CD14-positive monocyte (primary cell): ENCODE results near the gene STARD13. TPM values are rescaled to one million over a fixed set of nuclear protein-coding genes. Genes with fewer than 3 reads are reported as not detected.

Experiments
- DNase-seq, 3 donors: peaks; one replicate each; pipeline ENCODE4 v3.0.0-alpha.2; 2011 to 2022
- H2AFZ ChIP-seq: 2 replicates; pipeline ENCODE4 v1.6.0; 2012; ENCODE audit warnings: mild to moderate bottlenecking, low read depth, low read length, inconsistent platforms; ENCODE audit not compliant: insufficient read depth, poor library complexity, severe bottlenecking
- H3K27ac ChIP-seq, 2 donors: 1 replicate in 1 of 2; 2 replicates in 1 of 2; pipeline ENCODE4 v1.5.1; 2012 to 2013; ENCODE audit warnings: low read length in 2 of 2, control low read depth in 1 of 2, inconsistent platforms in 1 of 2, low read depth in 1 of 2, mild to moderate bottlenecking in 1 of 2
- H3K27me3 ChIP-seq, 2 donors: one replicate each; pipeline versions ENCODE4 v1.6.0 to v1.6.1; 2011 to 2013; ENCODE audit warnings: low read length in 2 of 2; ENCODE audit not compliant: control insufficient read depth in 2 of 2, insufficient read depth in 2 of 2
- H3K36me3 ChIP-seq, 2 donors: replicated peaks in 1 of 2; 1 replicate in 1 of 2; 2 replicates in 1 of 2; pipeline versions ENCODE4 v1.5.1 to v1.6.1; 2012 to 2013; ENCODE audit warnings: low read length in 2 of 2, control low read depth in 1 of 2, inconsistent platforms in 1 of 2, mild to moderate bottlenecking in 1 of 2; ENCODE audit not compliant: insufficient read depth in 2 of 2, control insufficient read depth in 1 of 2
- H3K4me1 ChIP-seq, 2 donors: 1 replicate in 1 of 2; 2 replicates in 1 of 2; pipeline versions ENCODE4 v1.5.1 to v1.6.1; 2012 to 2013; ENCODE audit warnings: low read length in 2 of 2, control low read depth in 1 of 2, inconsistent platforms in 1 of 2, mild to moderate bottlenecking in 1 of 2, moderate library complexity in 1 of 2; ENCODE audit not compliant: insufficient read depth in 2 of 2, control insufficient read depth in 1 of 2
- H3K4me2 ChIP-seq: replicated peaks from 2 replicates; pipeline ENCODE3; 2012; ENCODE audit warnings: low read length, moderate library complexity, mild to moderate bottlenecking; ENCODE audit not compliant: poor library complexity, severe bottlenecking; ENCODE audit errors: extremely low read depth
- H3K4me3 ChIP-seq, 3 experiments: fragments of 200-600 bp in 1 of 3; sonication (generic) in 1 of 3; replicated peaks in 1 of 3; 1 replicate in 2 of 3; 2 replicates in 1 of 3; pipeline ENCODE4 v1.5.1; 2011 to 2013; ENCODE audit warnings: low read length in 3 of 3, mild to moderate bottlenecking in 3 of 3, control low read depth in 2 of 3, low read depth in 2 of 3, inconsistent platforms in 1 of 3, moderate library complexity in 1 of 3
- H3K79me2 ChIP-seq: 2 replicates; pipeline ENCODE4 v1.6.0; 2012; ENCODE audit warnings: mild to moderate bottlenecking, control low read depth, inconsistent platforms, low read length, moderate library complexity; ENCODE audit not compliant: insufficient read depth
- H3K9ac ChIP-seq: 2 replicates; pipeline ENCODE4 v1.6.0; 2017; ENCODE audit warnings: low read length, mild to moderate bottlenecking; ENCODE audit not compliant: insufficient read depth, poor library complexity, severe bottlenecking
- H3K9me3 ChIP-seq, 2 donors: replicated peaks in 1 of 2; 1 replicate in 1 of 2; 2 replicates in 1 of 2; pipeline versions ENCODE4 v1.5.1 to v1.6.1; 2012 to 2013; ENCODE audit warnings: low read length in 2 of 2, control low read depth in 1 of 2; ENCODE audit not compliant: control insufficient read depth in 1 of 2, insufficient read depth in 1 of 2
- H4K20me1 ChIP-seq: 2 replicates; pipeline ENCODE4 v1.6.0; 2012; ENCODE audit warnings: mild to moderate bottlenecking, low read length, control low read depth, moderate library complexity; ENCODE audit not compliant: insufficient read depth
- H3K27ac Mint-ChIP-seq, 7 donors: one replicate each; pipeline ENCODE4 v1.8.0; 2020; ENCODE audit warnings: mild to moderate bottlenecking in 7 of 7, mixed read lengths in 7 of 7, moderate library complexity in 6 of 7, inconsistent platforms in 2 of 7
- H3K27me3 Mint-ChIP-seq, 3 donors: one replicate each; pipeline ENCODE4 v1.8.0; 2021 to 2022; ENCODE audit warnings: low read depth in 3 of 3, mild to moderate bottlenecking in 3 of 3, mixed read lengths in 3 of 3, moderate library complexity in 3 of 3, inconsistent platforms in 1 of 3
- H3K36me3 Mint-ChIP-seq, 2 donors: one replicate each; pipeline ENCODE4 v1.8.0; 2020; ENCODE audit warnings: mixed read lengths in 2 of 2, inconsistent platforms in 1 of 2, mild to moderate bottlenecking in 1 of 2
- H3K4me1 Mint-ChIP-seq: one replicate; pipeline ENCODE4 v1.8.0; 2020; ENCODE audit warnings: mild to moderate bottlenecking, mixed read lengths
- H3K4me3 Mint-ChIP-seq, 2 donors: one replicate each; pipeline ENCODE4 v1.8.0; 2020; ENCODE audit warnings: mild to moderate bottlenecking in 2 of 2, mixed read lengths in 2 of 2, moderate library complexity in 1 of 2
- H3K9me3 Mint-ChIP-seq, 7 donors: one replicate each; pipeline ENCODE4 v1.8.0; 2020 to 2022; ENCODE audit warnings: mixed read lengths in 7 of 7, mild to moderate bottlenecking in 6 of 7, moderate library complexity in 6 of 7, inconsistent platforms in 2 of 7
- WGBS: methylation state at CpG from one replicate; pipeline ENCODE4 v1.1.5; 2013; ENCODE audit warnings: missing lambda C conversion rate; ENCODE audit not compliant: insufficient coverage; 5-methylcytosine and 5-hydroxymethylcytosine counted together
- intact Hi-C, 2 donors: fragments of 100-400 bp; cut with micrococcal nuclease; formaldehyde crosslinking; loops; one replicate each; pipeline versions ENCODE4 v1.15.0 to v1.15.1; 2023
- polyA plus RNA-seq, 3 donors: library from polyadenylated mRNA; depleted of rRNA in 1 of 3; unstranded in 2 of 3; stranded (reverse) in 1 of 3; fragments of 300-500 nt in 2 of 3; fragments of >200 nt in 1 of 3; fragmentation: Illumina TruSeq in 2 of 3; gene quantifications; 1 replicate in 2 of 3; 2 replicates in 1 of 3; pipeline ENCODE4 v1.2.3, GENCODE V29; 2012 to 2021
- TF ChIP-seq, protein P1 (sequence below): fragments of 200-600 bp; IDR thresholded peaks from one replicate; pipeline ENCODE4 v1.8.0; 2022; ENCODE audit warnings: antibody characterized with exemption, mild to moderate bottlenecking

STARD13 gene
- polyA plus RNA-seq, 3 donors: 0.37 to 0.69 (median 0.60) TPM

DNA sequence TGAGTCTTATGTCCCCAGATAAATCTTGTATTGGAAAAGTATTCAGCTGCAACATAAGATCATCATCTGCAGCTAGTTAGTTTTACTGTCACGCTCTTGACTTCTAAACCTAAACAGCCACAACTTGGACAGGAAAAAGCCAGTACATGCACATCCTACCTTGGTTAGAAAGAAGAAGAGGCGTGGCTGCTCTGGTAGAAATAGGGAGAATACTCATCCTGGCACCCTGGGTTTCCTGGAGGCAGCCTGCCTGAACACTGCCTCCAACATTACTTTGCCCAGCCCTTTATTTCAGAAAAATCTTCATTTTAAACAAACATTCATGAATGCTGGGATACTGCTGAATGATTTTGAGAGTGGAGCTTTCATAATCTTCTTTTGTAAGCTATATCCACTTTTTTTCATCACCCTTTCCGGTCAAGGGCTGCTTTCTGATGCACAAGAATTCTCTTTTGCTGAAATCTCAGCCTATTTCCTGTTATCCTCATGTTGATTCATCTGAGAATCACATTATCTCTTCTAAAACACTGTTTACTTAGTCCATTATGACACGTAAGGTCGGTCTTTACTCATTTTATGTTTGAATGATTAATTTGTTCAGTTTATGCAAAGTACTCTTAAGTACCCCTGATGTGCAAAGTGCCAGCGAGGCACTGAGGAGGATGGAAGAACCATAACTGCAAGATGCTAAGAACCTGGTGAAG lies 55.2 kb downstream of the STARD13 start:
- H3K27ac ChIP-seq: no peak overlapping the region
- no peak overlapping the region for H3K9ac ChIP-seq
- peaks cover 6 to 16% (median 12%) of the 10 kb centered on the region in 7 donors for H3K9me3 Mint-ChIP-seq
- no peak overlapping the region for H3K27ac Mint-ChIP-seq
- H3K4me2 ChIP-seq: no peak overlapping the region
- intact Hi-C loops: no loop called here
- no peaks in the 10 kb centered on the region for H3K79me2 ChIP-seq
- H2AFZ ChIP-seq: no peak overlapping the region
- H3K36me3 ChIP-seq: no peaks in the 10 kb centered on the region
- no peak overlapping the region for H3K4me3 ChIP-seq
- TF ChIP-seq, protein P1, sequence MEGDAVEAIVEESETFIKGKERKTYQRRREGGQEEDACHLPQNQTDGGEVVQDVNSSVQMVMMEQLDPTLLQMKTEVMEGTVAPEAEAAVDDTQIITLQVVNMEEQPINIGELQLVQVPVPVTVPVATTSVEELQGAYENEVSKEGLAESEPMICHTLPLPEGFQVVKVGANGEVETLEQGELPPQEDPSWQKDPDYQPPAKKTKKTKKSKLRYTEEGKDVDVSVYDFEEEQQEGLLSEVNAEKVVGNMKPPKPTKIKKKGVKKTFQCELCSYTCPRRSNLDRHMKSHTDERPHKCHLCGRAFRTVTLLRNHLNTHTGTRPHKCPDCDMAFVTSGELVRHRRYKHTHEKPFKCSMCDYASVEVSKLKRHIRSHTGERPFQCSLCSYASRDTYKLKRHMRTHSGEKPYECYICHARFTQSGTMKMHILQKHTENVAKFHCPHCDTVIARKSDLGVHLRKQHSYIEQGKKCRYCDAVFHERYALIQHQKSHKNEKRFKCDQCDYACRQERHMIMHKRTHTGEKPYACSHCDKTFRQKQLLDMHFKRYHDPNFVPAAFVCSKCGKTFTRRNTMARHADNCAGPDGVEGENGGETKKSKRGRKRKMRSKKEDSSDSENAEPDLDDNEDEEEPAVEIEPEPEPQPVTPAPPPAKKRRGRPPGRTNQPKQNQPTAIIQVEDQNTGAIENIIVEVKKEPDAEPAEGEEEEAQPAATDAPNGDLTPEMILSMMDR: no peak
- WGBS: 82% methylated on average over 1 of the region's 6 CpGs
- peaks cover 0 to 4% (median 0%) of the 10 kb centered on the region in 3 donors for H3K27me3 Mint-ChIP-seq
- H3K4me1 Mint-ChIP-seq: peaks cover 12% of the 10 kb centered on the region
- H3K4me3 Mint-ChIP-seq: no peak overlapping the region
- no peak for DNase-seq
- no peaks in the 10 kb centered on the region for H4K20me1 ChIP-seq
- peaks cover 9 to 11% of the 10 kb centered on the region in 2 donors for H3K9me3 ChIP-seq
- H3K36me3 Mint-ChIP-seq: peaks cover 0 to 1% of the 10 kb centered on the region in 2 donors
- H3K27me3 ChIP-seq: no peaks in the 10 kb centered on the region
- peaks cover 7 to 9% of the 10 kb centered on the region in 2 donors for H3K4me1 ChIP-seq

GRCh38 chr13:33229446-33230177 lies 55.9 kb downstream of the STARD13 start:
- Mint-ChIP-seq H3K4me3 (no peak overlapping the region), H3K27ac (no peak overlapping the region), H3K9me3 (peaks cover 6 to 16% (median 12%) of the 10 kb centered on the region in 7 donors), H3K27me3 (peaks cover 0 to 4% (median 0%) of the 10 kb centered on the region in 3 donors), H3K4me1 (peaks cover 12% of the 10 kb centered on the region), H3K36me3 (peaks cover 0 to 1% of the 10 kb centered on the region in 2 donors)
- 96% methylated on average over 6 of the region's 10 CpGs for WGBS
- peaks cover 9 to 11% of the 10 kb centered on the region in 2 donors for H3K9me3 ChIP-seq
- no peak for DNase-seq
- TF ChIP-seq, protein P1: no peak
- no peaks in the 10 kb centered on the region for H3K36me3 ChIP-seq
- H3K4me3 ChIP-seq: no peak overlapping the region
- H3K9ac ChIP-seq: no peak overlapping the region
- H4K20me1 ChIP-seq: no peaks in the 10 kb centered on the region
- H3K27ac ChIP-seq: no peak overlapping the region
- H3K79me2 ChIP-seq: no peaks in the 10 kb centered on the region
- intact Hi-C loops: loop anchor here in 1 of 2 donors (5.0 kb wide), 1 partner anchor 493 kb away; no protein-coding TSS in a partner anchor
- H2AFZ ChIP-seq: peak overlapping the region; percentile 52
- H3K27me3 ChIP-seq: no peaks in the 10 kb centered on the region
- H3K4me2 ChIP-seq: no peak overlapping the region
- H3K4me1 ChIP-seq: peaks cover 7 to 9% of the 10 kb centered on the region in 2 donors
